Measurements from ENCODE around the gene ALK.

Gene ALK

DNA sequence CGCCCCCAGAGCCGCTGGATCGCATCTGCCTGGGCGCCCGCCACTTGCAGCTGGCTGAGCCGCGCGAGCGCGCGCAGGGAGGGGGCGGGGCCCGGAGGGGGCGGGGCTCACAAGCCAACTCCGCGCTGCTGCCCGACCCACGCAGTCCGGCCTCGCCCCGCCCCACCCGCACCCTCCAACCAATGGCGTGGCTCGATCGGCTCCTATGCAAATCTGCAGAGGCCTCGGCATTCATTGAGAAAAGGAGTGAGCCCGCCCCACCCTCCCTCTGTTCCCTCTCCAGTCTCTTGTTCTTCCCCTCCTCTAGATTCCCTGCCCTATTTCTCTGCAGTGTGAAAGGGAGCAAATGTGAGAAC lies at the start of gene ALK:
Gene ALK, minus strand, starts transcription at position 27 of the 356 bp plus-strand sequence. CDS start 927 bp downstream, outside the sequence.
- peak; percentile 82 for DNase-seq (ENCODE audit: low read depth)

DNA sequence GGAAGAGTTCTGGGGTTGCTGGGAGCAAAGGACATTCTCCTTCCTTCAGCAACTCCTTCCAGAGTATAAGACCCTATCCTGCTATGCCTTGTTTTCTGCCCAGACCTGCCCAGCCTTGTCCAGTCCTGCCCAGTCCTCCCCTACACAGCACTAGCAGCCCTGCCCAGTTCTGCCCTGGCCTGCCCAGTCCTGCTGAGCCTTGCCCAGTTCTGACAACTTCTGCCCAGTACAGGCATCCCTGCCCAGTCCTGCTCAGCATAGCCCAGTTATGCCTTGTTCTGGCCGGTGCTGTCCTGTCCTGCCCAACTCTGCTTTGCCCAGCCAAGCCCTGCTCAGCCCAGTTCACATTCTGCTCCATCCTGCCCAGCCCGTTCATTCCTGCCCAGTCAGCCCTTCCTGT lies 44.9 kb upstream of the ALK start:
- DNase-seq (ENCODE audit: low read depth) = no peak

DNA sequence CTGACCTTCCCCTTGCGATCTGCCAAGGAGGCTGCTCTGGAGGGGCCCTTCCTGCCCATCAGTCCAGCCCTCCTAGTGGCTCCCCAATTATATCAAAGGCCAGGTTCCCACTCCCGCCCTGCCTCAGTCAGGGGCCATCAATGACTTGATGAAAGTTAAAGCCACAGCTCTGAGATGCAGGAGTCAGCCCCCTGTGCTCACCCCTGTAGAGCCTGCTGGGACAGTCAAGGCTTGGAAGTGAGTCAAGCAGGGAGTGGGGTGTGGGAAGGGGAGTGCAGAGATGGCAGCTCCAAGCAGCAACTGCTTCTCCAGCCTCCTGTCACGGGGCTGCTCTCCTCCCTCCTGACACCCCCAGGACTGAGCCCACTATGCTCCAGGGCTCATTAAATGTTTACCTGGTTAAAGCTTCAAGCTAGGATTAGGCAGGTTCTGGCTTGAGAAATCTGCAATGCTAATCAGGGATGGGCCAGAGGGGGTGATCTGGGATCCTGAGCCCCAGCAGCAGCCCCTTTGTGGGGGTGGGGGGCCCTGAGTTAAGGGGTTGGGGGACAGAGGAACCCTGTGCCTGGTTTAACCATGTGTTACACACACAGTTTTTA lies 42.7 kb upstream of the ALK start:
- no peak for DNase-seq (ENCODE audit: low read depth)

DNA sequence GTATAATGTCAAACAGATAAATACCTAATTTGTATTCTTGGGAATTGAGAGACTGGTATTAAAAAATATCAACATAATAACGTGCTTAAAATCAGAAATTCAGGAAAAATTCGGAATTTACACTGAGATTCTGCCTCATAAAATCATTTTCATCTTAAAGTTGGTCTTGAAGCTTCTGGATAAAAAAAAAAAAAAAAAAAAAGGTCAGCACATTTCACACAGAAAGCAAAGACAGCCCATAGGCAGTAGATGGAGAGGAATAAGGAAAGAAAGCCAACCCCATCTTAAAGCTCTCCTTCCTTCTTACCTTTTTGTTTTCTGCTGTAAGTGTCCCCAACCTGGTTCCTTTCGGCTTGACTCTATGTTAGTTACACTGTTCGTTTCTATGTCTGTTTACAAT lies 41.5 kb upstream of the ALK start:
- DNase-seq (ENCODE audit: low read depth) = no peak

DNA sequence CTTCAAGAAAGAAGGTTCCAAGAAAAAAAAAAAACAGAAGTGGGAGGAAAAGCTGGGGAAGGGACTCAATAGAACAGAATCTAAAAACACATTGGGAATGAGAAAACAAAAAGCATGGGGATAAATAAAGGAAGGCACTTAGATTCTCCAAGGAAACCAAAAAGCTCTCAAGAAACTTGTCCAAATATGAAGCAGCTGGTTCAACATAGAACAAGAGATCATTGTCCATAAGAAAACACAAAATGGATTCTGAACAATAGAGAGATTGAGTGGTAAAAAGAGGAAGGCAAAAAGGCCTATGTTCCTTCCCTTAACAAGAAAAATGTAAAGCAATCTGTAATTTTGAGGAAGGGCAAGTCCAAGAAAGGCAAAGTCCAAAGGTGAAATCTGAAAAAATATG lies 32.9 kb upstream of the ALK start:
- no peak for DNase-seq (ENCODE audit: low read depth)

DNA sequence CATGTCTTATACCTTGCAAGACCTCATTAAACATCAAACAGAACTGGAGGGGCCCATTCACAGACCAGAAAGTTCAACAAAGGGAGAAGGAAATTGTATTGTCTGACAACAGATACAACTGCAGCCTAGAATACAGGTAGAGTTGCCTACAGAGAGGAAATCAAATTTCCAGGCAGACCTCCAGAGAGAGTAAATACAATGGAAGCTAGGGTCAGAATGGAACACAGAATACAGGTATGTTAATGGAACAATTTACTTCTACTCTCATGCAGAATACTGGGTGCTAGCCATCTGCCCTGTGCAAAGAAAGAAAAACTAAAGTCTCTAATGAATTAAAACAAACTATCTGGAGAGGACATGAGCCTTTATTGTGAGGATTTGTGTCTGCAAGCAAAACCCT lies 31.6 kb upstream of the ALK start:
- DNase-seq (ENCODE audit: low read depth) = no peak

DNA sequence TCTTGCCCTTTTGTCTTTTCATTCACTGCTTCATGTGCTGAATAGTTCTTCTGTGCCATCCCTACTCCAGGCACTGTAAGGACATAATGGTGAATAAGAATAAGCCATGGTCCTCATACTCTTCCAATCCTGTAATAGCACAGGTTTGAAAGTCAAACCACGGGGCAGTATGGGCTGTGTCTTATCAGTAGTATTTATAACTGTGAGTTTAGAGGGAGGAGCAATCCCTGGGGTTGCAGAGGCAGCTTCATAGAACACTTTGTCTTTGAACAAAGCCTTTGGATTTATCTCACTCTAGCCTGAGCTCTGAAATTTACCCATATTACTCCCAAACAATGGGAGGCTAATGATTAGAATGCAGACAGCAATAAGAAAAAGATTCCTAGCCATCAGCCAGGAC lies 30.2 kb upstream of the ALK start:
- DNase-seq (ENCODE audit: low read depth) = no peak

DNA sequence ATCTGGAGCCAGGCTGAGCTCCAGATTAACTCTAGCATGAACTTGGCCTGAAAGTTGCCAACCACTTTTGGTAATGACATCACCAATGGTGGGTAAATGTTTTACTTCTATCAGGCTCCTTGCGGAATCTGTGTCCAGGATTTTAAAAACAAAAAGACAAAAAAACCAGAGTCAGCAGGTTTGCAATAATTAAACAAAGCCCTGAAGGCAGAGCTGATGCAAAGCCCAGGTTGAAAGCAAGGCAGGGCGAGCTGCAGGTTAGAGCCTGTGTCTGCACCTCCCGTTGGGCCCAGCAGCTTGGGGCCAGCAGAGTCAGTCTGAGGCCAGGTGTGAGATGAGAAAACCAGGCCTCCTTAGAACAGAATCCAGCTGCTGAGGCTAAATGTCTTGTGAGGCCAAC lies 29.1 kb upstream of the ALK start:
- no peak for DNase-seq (ENCODE audit: low read depth)

DNA sequence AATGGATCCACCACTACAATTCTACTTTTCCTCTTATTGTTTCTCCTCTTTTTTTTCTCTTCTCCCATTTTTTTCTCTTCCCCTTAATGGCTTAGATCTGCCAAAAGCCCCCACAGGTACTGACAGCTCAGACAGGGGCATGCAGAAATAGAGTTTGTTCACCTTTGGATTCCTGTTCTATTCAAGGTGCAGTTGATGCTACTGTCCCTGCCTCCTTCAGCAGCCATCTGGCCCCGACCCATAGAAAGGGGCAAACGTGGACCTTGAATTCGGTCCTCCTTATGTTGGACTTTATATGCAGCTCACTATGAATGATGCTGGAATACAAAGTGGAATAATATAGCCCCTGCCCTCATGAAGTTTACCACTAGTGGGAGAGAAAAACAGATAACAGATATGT lies 27.7 kb upstream of the ALK start:
- no peak for DNase-seq (ENCODE audit: low read depth)

DNA sequence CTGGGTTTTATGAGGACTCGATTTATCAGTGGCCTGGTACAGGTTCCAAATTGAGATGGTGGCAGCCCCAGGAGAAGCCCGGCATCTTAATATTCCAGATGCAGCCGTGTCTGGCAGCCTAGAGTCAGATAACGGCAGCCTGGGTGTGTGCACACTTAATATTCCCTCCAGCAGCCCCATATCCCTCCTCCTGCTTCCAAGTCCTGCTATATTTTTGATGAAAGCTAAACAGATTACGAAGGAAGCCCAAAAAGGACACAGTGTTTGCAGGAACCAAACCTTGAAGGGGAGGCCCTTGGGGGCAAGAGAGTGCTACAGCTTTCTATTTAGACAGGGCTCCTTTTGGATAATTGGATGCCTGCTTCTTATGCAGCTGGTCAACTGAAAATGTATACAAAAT lies 25.1 kb upstream of the ALK start:
- DNase-seq (ENCODE audit: low read depth) = no peak

DNA sequence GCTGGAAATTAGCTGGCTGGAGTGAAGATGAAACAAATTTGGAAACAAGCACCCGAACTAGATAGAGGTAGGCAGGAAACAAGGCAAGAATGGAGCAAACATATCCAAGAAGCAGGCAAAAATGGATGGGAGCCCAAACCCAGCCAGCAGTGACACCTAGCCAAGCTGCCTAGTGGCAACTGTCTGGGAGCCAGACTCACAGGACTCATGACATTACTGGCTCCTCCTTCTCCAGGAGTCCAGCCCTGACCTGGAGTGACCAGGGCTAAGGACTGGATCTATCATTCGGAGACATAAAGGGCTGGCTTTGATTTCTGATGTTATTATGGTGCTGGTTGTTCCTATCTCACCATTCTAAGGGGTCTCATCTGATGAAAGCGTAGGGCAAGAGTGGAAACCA lies 21.3 kb upstream of the ALK start:
- no peak for DNase-seq (ENCODE audit: low read depth)

DNA sequence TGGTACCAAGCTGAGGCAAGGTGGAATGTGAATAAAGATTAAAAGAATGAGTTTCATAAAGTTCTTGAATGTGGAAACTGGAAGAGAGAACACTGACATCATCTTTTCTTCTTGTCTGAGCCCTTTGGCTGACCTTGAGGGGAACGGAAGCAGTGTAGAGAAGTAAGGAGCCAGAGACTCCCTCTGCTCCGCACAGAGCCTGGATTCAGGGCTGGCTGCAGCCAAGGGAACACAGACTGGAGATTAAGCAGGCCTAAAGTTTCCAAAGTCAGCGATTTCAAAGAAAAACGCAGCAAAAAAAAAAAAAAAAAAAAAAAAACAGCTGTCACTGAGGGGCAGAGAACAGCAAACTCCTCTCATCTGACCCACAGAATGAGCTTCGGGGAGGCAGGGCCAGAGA lies 19.3 kb upstream of the ALK start:
- DNase-seq (ENCODE audit: low read depth) = peak; percentile 18

DNA sequence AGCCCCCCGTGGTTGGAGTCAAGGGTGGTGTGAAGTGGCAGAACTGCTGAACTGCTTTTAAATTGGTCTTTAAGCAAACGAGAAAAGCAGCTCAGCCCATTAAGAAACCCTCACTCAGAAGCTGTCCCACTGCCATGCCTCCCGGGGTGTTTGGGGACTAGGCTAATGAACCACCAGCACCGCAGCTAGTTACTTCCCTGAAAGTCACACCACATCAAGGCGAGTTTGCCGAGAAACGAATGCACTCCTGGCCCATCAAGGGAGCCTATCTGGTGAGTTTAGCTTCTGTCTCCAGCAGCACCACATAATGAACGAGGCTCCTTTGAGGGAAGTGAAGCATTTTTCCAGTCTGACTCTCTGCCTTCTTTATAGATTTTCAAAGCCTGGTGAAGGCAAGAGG lies 14.6 kb upstream of the ALK start:
- DNase-seq (ENCODE audit: low read depth) = no peak

DNA sequence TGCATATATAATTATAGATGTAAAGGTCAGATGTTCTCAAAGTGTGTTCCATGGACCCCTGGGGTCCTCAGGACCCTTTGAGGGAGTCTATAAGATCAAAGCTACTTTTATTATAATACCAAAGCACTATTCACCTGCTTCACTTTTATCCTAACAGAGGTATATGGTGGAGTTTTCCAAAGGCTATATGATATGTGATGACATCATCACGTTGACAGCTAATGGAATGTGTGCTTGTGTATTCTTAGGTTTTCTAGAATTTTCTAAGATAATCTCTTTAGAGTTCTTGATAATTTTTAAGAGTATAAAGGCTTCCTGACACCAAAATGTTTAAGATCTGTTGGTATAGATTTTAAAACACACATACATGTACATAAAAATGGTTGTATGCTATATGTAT lies 10.4 kb upstream of the ALK start:
- DNase-seq (ENCODE audit: low read depth) = no peak

DNA sequence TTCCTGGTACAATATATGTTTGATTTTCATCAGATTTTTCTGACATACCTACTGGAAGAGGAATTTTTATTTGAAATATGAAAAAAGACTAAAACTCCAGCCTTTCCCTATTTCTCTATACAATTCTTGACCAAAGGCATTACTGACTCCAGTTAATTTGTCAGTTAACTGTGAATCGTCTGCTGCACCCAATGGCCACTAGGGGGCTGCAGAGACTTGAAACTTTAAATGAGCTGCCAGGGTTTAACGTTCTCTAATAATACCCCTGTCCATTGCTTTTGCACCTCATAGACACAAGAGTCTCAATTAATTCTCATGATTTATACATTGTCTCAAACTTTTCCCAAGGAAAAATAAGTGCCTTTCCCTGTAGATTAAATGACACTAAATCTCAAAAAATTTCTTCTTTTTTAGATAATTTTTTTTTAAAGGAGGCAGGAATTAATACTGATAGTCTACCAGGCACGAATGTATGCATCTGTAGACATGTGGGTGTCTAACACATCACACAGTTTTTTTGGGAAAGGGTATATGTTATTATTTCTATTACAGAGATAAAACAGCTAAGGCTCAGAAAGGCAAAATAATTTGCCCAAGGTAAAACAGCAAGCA lies 1.8 kb upstream of the ALK start:
- peak; percentile 53 for DNase-seq (ENCODE audit: low read depth)

DNA sequence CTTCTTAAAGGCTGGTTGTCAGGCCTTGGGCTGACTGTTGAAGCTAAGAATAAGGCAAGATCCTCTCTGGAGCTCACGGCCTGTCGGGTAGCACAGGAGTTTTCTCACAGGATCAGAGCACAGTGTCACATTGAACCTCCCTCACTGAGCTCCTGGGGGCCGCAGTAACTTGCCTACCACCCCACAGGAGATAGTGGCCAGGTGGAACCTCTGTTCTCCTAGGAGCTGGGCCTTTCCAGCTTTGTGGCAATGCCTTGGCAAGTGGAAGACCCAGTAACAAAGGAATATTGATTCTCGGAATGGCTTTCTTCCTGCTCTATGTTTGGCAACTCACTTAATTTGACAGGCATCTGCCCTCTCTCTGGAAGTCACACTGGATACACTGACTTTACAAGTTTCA lies 1.2 kb upstream of the ALK start:
- DNase-seq (ENCODE audit: low read depth) = no peak

DNA sequence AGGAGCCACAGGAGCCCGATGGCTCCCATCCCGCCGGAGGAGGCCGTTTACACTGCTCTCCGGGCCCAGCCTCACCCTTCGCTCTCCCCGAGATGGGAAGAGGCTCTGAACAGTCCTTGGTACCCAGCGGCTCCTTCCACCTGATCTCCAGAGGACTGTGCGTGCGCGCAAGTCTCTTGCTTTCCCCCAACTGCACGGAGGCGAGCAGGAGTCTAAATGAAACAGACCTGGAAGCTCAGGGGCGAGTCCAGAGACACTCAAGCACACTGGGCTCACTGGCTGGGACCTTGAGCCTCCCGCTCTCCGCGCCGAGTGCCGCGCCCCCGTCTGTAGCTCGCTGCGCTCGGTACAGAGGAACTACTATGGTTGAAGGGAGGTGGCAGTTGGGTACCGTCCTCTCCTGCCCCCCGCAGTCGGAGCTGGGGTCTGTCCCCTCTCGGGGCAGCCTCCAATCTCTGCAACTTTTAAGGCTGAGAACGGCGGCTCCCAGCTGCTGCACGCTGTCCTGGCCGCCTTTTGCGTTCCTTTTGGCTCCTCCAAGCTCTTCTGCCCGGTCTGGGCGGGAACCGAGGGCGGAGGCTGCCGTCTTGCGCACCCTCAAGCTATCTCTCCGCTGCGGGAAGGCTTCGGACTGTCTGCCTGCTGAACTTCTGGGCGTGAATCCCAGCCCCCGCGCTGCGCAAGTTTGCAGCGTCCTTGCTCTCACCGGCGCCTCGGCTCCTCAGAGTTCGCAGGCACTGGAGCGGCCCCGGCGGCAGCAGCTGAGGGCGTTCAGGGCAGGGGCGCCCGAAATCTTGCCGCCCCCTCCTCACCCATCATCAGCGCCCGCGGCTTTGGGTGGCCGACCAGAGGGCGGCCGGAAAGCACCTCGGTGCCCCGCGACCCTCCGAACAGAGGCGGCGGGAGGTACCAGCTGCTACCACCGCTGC lies 491 bp downstream of the ALK start:
- DNase-seq (ENCODE audit: low read depth) = peak; percentile 40

DNA sequence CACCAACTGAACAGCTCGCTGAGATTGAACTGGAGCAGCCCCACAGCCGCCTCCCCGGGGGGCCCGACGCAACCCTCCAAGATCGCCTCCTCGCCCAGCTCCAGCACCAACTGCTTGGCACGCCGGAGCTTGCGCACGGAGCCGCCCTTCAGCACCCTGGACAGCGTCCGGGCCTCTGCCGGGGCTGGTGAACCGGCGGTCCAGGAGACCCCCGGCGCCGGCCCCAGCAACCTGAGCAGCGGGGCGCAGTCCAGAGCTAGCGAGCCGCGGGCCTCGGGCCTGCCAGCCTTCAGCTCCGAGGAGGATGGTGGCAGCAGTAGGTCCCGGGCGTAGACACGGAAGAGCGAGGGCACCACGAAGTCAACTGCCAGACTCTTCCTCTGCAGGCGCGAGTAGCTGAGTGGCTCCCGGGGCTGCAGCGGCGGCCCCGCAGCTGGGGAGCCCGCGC lies 1.2 kb downstream of the ALK start:
- peak; percentile 23 for DNase-seq (ENCODE audit: low read depth)

DNA sequence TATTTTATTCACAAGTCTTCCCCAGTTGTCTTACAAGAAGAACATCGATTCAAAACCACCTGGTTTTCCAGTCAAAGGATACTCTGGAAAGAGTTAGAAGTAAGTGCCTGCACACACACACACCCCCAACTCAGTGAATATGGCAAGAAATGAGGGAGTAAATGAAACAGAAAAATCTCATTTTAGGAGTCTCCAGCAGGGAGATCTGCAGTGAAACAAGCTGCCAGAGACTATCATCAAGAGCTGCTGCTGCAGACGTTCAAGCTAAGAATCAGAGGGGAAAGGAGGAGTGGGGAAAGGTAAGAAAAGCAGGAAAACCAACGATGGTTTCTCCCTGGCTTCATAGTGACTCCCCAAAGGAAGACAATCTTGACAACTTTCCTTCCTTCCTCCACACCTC lies 2.4 kb downstream of the ALK start:
- no peak for DNase-seq (ENCODE audit: low read depth)

DNA sequence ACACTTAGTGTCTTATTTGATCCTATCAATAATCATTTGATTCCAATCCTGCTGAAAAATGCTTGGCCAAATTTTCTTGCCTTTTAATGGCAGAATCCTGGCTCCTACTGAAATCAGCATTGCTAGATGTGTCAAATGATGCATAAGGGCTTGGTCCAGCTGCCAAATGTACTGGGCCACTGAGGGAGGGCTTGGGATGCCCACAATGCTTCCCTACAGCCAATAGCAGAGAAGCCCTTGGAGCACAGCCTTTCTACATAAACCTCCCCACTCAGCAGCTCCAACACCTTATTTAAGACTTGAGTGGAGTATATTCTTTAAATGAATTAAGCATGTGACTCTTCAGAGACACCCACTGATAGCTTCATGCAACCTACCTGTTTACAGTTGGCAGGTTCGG lies 3.6 kb downstream of the ALK start:
- no peak for DNase-seq (ENCODE audit: low read depth)

DNA sequence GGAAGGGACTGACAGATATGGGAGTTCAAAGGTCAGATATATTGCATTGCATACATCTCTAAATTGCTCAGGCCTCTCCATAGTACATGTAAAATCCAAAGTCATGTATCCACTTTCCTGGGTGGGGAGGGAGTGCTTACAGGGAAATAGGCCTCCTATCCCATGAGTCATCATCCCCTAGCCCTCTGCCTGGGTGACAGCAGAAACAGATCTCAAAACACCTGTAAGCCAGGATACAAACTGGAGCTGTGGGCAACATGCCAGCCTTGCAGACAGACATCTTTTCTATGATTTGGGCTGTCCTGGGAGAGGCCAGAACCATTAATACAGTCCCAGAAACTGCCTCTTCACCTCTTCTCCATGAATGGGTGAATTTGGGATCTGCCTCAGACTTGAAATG lies 4.8 kb downstream of the ALK start:
- no peak for DNase-seq (ENCODE audit: low read depth)

DNA sequence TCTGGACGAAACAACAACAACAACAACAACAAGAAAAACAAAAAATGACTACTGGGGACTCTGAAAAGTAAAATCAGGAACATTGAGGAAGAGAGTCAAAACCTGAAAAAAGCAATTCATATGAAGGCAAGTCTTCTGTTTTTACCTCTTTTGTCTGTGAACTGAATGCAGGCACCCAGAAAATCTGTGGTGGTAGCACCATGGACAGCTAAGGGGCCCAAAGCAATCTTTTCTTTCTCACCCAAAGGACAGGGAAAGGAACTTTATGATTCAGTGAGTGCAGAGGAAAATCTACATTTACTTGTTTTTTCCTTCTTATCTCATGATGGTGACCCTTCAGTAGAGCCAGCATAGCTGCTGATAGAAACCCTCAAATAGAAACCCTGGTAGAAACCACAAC lies 10.4 kb downstream of the ALK start:
- no peak for DNase-seq (ENCODE audit: low read depth)

DNA sequence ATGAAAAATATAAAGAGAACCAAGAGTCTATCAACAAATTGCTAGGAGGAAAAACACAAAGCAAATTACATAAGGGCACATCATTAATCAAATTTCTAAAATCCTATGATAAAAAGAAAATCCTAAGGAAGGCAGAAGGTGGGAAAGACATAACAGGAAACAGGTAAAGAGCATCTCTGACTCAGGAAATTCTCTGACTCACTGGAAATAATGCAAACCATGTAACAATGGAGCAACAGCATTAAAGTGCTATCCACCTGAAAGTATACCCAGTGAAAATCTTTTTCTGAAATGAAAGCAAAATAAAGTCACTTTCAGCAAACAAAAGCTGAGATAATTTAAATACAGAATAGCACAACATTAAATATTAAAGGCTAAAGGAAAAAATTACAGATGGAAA lies 10.9 kb downstream of the ALK start:
- no peak for DNase-seq (ENCODE audit: low read depth)
